GM21390 (cell line): ENCODE data around the gene TNS4.

Experiments used
- ATAC-seq: cut with Tn5 transposase; IDR thresholded peaks from one replicate; pipeline ENCODE4 v1.9.1; 2021; ENCODE audit not compliant: unreplicated experiment

TNS4 gene

GRCh38 chr17:40496634-40497420 is 4.6 kb downstream of the TNS4 start:
- ATAC-seq = no peak

DNA sequence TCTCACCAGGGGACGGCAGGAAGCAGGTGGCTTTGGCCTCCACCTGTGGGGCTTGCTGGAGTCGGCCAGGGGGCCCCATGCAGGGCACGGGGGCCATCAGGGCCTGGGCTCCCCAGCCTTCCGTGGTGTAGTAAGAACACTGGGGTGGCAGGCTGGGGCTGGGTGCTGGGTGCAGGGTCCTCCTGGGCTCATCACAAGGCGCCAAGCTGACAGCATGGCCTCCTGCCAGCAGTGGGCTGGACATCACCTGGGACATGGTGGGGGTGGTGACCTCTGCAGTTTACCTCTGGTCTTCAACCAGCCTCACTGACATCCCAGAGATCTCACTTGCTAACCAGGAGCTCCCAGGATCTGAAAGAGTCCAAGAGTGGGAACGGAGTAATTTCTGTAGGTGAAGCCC is 5.3 kb downstream of the TNS4 start:
- ATAC-seq = no peak

DNA sequence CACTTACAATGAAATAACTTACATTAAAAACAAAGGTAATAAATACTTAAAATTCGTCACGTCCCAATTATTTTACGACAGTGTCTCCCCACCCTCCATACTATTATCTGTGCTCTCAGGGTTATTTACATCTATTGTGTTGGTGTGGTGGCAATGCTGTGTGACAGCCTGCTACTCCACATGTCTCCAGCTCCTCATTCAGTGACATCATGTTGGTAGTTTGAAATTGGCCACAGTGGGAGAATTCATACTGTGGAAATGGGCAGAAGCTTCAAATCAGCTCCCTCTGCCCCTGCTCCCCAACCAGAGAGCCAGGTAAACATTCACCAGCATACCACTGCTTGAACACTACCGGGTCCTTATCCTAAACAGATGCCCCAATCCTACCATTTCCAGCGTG is 6.3 kb downstream of the TNS4 start:
- no peak for ATAC-seq

DNA sequence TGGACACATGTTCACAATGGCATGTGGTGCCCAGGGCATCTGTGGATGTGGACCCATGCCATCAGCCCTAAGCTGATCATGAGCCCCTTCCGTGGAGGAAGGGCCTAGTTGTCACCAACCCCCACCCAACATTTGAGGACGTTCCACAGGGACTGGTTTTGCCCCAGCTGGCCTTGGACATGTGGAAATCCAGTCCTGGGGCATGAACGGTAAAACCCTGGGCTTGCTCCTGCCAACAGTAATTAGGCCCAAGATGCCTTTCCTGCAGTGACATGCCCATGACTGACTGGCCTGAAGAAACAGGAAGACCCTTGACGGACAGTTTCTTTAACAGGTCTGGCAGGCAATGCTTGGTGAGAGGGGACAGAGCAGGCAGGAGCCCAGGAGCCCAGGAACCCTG is 7.7 kb downstream of the TNS4 start:
- no peak for ATAC-seq

GRCh38 chr17:40491486-40491885 is 9.9 kb downstream of the TNS4 start:
- no peak for ATAC-seq

- ATAC-seq = no peak
These were observed 10.4 kb downstream of the TNS4 start for GRCh38 chr17:40490982-40491381.

DNA sequence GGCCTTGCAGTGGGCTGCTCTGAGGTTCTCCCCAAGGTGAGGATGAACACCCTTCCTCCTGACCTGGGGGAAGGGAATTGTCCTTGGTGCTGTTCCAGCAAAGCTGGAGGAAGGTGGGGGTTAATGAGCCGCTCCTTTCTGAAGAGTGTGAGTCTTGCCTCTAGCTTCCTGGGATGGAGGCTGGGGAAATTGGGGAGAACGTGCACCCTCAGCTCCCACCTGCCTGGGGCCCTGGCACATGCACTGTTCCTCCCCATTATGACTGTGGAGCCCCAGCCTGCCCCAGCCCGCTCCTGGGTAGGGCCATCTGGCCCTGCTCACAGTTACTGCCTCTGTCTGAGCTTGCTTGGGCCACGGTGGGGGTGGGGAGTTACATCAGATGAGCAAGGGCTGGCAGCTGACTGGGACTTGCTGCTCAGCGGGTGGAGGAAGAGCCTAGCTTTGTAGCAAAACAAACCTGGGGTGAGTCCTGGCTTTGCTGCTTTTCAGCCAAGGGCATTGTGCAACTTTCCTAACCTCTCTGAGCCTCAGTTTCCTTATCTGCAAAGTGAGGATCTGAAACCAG is 11.1 kb downstream of the TNS4 start:
- no peak for ATAC-seq

DNA sequence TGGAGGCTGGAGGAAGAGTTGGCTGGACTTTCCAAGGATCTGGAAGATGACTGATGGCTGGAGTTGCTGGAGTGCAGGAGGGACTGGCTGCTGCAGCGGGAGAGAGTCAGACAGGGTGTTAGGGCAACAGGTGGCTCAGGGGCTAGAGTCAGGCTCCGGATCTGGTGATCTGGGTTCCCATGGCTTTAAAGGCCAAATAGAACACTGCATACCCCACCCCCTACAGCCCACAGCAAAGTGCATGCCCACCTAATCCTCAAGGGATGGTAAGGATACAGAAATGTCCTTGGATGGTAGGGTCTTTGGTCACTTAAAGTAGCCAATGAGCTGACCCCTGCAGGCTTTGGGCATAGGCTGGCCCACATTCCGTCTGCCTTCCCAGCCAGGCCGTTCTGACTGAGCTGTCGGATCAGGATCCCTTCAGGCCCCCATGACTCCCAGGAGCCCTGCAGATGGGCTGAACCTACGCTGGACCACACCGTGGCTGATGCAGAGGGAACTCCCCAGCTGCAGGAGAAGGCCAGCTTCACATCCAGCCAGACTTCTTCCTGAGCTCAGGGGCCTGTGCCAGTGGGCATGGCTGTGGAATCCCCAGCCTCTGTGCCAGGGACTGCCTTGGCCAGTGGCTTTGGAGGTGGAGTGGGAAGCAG is 13.9 kb downstream of the TNS4 start:
- ATAC-seq = no peak

DNA sequence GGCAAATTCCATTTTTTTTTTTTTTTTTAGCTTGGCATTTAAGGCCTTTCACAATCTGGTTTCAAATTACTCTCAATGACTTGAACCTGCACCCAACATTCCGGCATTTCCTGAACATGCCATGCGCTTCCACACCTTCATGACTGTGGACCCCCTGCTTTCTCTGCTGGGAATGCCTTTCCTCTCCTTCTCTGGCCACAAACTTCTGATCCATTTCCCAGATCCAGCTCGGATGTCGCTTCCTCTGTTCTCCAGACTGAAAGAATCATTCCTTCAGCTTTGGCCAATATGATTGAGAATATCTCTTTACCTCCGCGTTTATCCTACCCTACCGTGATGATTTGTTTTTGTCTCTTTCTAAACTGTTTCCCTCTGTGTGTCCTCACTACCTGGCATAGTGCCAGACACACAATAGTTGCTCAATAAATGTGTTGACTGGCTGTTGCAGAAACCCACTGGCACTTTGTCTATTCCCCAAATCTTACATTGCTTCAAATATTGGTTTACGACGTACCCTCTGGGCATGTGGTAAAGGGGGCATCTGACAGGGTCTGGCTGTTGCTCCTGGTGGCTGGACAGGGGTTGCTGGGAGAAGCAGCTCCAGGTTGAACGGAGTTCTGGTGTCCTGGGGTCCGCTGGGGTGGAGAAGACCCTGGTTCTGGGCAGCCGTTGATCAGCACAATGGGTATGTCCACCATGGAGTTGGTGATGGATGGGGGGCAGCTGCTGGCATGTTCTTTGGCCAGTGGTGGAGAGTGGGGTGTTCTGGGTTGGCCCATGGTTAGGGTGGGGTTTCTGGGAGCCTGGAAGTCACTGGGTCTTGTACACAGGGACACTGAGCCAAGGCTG is 14.7 kb downstream of the TNS4 start:
- ATAC-seq = no peak

DNA sequence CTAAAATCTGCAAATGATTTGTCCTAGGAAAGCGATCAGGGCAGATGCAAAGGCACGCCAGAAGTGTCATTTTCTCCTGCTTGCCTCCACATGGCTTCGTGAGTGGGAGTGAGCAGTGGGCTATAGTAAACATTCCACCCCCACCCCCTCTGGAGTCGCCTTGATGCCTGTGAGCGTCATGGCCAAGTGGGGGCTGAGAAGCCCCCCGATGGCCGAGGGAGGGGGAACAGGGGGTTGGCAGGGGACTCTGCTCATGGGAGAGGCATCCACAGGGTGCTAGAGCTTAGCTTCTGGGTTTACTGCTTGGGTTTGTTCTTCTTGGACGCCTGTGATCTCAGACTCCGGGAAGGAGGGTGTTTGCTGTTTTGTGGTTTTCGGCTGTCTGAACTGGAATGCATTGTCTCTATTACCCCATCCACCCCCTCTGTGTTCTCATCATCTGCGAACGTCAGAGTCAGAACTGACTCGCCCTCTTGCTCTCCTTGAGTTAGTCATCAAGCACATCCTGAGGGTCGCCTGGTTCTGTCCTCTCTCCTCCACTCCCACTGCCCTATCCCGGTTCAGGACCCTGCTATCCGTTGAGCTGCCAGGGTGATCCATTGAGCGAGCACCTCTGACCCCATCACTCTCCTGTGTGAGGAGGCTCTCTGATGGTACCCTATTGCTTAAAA is 15.4 kb downstream of the TNS4 start:
- no peak for ATAC-seq

DNA sequence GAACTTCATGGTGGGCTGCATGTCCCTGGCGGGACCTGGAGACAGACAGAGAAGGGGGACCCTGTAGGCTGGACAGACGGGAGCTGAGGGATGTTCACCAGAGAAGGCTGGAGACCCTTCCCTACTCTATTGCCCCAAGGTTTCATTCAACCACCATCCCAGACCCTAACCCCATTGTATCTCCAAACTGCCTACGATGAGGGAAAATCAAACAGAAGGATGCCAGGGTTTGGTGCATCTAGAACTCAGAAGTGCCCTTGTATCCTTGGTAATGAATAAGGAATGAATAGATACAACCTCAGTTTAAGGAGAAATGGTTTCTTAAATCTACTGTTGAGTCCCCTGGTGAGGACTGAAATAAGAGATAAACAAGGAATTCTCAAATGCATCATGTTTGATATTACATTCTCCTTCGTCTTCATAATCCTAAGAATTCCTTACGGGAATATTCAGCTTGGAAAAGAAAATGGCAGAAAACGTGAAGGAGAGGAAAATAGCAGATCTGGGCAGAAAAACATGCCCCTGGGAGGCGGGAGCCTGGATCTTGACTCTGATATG is 16.4 kb downstream of the TNS4 start:
- no peak for ATAC-seq

GRCh38 chr17:40484285-40484972 is 17.0 kb downstream of the TNS4 start:
- no peak for ATAC-seq

GRCh38 chr17:40483679-40484078 is 17.7 kb downstream of the TNS4 start:
- no peak for ATAC-seq

DNA sequence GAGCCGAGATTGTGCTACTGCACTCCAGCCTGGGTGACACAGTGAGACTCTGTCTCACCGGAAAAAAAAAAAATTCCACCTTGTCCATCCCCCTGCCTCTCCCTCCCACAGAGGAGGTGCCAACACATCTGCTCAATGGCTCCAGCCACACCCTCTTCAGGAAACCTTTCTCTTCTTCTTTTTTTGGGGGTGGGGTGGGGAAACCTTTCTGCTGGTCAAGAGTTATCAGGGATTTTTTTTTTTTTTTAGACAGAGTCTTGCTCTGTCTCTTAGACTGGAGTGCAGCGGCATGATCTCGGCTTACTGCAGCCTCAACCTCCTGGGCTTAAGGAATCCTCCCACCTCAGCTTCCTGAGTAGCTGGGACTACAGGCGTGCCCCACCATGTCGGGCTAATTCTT is 18.7 kb downstream of the TNS4 start:
- no peak for ATAC-seq

- no peak for ATAC-seq
These were observed 20.3 kb downstream of the TNS4 start for GRCh38 chr17:40481106-40481505.

GRCh38 chr17:40480501-40481003 is 20.9 kb downstream of the TNS4 start:
- ATAC-seq = no peak

GRCh38 chr17:40479754-40480480 is 21.5 kb downstream of the TNS4 start:
- ATAC-seq = no peak

DNA sequence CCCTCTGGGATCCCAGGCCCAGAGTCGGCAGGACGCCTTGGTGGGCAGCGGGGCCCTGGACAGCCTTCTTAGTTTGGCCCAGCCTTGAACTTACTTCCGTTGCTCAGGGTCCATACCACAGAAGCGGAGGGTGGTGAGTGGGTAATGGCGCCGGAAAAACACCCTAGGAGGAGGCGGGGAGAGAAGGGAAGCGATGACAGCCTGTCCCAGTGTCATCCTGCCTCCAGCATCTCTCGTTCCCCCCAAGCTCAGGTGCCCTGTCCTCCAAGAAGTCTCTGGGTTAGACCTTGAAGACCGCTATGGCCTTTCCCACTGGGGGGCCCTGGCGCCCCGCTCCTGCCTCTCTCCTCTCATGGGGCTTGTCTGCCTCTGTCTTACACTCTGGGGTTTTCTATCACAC is 22.9 kb downstream of the TNS4 start:
- ATAC-seq = no peak

DNA sequence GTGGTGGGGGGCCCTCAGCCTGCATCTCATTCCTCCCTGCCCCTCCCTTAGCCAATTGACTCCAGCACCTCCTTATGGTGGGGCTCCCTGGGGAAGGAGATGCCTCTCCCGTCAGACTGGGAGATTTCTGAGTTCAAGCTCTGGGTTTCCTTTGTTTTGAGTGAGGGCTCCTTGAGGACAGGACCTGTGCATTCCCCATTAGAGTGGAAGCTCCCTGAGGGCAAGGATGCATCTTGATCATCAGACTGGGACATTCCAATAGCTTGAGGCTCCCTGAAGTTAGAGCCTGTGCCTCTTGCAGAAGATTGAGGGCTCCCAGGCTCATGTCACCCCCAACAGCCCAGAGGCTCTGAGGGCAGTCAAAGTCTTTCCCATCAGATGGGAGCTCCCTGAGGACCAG is 23.6 kb downstream of the TNS4 start:
- no peak for ATAC-seq
